RPMI8226 (cell line): Measurements from ENCODE around the gene SLC35D3.
"Not testable (repeated sequence)": the region's sequence is repeated elsewhere in the genome, so short reads cannot be mapped to it uniquely, and the experiment has no call there.

ENCODE experiments used
- DNase-seq: peaks from one replicate; pipeline ENCODE4 v3.0.0-alpha.2; 2015

SLC35D3 gene

GRCh38 chr6:136921936-136922684 lies at the start of gene SLC35D3:
Gene SLC35D3, plus strand, starts transcription at chr6:136922301. Its CDS starts 128 bp downstream, at chr6:136922429.
- DNase-seq, result peak; percentile 9

GRCh38 chr6:136873748-136874147 lies 48.4 kb upstream of the SLC35D3 start:
- DNase-seq, result no peak

GRCh38 chr6:136876469-136876868 lies 45.6 kb upstream of the SLC35D3 start:
- not testable (repeated sequence) for DNase-seq

- DNase-seq, result no peak
These were observed 41.2 kb upstream of the SLC35D3 start for GRCh38 chr6:136880748-136881460.

- DNase-seq, result no peak
These were observed 36.0 kb upstream of the SLC35D3 start for GRCh38 chr6:136886091-136886490.

- no peak for DNase-seq
These were observed 34.1 kb upstream of the SLC35D3 start for GRCh38 chr6:136887953-136888352.

GRCh38 chr6:136889271-136890193 lies 32.6 kb upstream of the SLC35D3 start:
- DNase-seq, result no peak

- DNase-seq, result no peak
These were observed 31.8 kb upstream of the SLC35D3 start for GRCh38 chr6:136890194-136890839.

- DNase-seq, result no peak
These were observed 31.1 kb upstream of the SLC35D3 start for GRCh38 chr6:136890986-136891385.

- DNase-seq, result no peak
These were observed 28.9 kb upstream of the SLC35D3 start for GRCh38 chr6:136893187-136893586.

- DNase-seq, result no peak
These were observed 26.2 kb upstream of the SLC35D3 start for GRCh38 chr6:136895901-136896300.

GRCh38 chr6:136897071-136897470 lies 25.0 kb upstream of the SLC35D3 start:
- no peak for DNase-seq

- no peak for DNase-seq
These were observed 20.8 kb upstream of the SLC35D3 start for GRCh38 chr6:136901212-136901784.

GRCh38 chr6:136904477-136904876 lies 17.6 kb upstream of the SLC35D3 start:
- DNase-seq, result not testable (repeated sequence)

GRCh38 chr6:136914947-136915346 lies 7.2 kb upstream of the SLC35D3 start:
- no peak for DNase-seq

GRCh38 chr6:136918706-136919105 lies 3.4 kb upstream of the SLC35D3 start:
- DNase-seq, result no peak

GRCh38 chr6:136920216-136920615 lies 1.9 kb upstream of the SLC35D3 start:
- no peak for DNase-seq

GRCh38 chr6:136920671-136921380 lies 1.3 kb upstream of the SLC35D3 start:
- no peak for DNase-seq

- DNase-seq, result peak; percentile 6
These were observed 643 bp upstream of the SLC35D3 start for GRCh38 chr6:136921381-136921935.

- no peak for DNase-seq
These were observed 545 bp downstream of the SLC35D3 start for GRCh38 chr6:136922685-136923006.
